ENCODE results near the gene EIF4G3.

EIF4G3 gene

GRCh38 chr1:20998826-20999225 is 177.9 kb downstream of the EIF4G3 start:
- no peaks in the 10 kb centered on the region for H3K9me3 Mint-ChIP-seq
- H3K27me3 Mint-ChIP-seq (ENCODE audit: low read depth): no peaks in the 10 kb centered on the region
- no peak overlapping the region for H3K27ac Mint-ChIP-seq
- peaks cover 12% of the 10 kb centered on the region for H3K4me1 Mint-ChIP-seq
- H3K36me3 Mint-ChIP-seq (ENCODE audit: low read depth): peaks cover 4% of the 10 kb centered on the region
- no peak for TF ChIP-seq CTCF (IDR thresholded peaks at IDR 0.05; ENCODE audit: unreplicated experiment in 3 of 3)
- no peak overlapping the region for H3K4me3 Mint-ChIP-seq

- peaks cover 15% of the 10 kb centered on the region for H3K4me1 Mint-ChIP-seq
- H3K36me3 Mint-ChIP-seq (ENCODE audit: low read depth): peaks cover 4% of the 10 kb centered on the region
- TF ChIP-seq CTCF (IDR thresholded peaks at IDR 0.05; ENCODE audit: unreplicated experiment in 3 of 3): no peak
- H3K9me3 Mint-ChIP-seq: no peaks in the 10 kb centered on the region
- H3K27ac Mint-ChIP-seq: no peak overlapping the region
- H3K4me3 Mint-ChIP-seq: no peak overlapping the region
- no peaks in the 10 kb centered on the region for H3K27me3 Mint-ChIP-seq (ENCODE audit: low read depth)
Measured at GRCh38 chr1:20997602-20998224, 179.0 kb downstream of the EIF4G3 start.

GRCh38 chr1:20996554-20996953 is 180.1 kb downstream of the EIF4G3 start:
- no peaks in the 10 kb centered on the region for H3K9me3 Mint-ChIP-seq
- H3K4me3 Mint-ChIP-seq: no peak overlapping the region
- H3K36me3 Mint-ChIP-seq (ENCODE audit: low read depth): peaks cover 4% of the 10 kb centered on the region
- H3K27ac Mint-ChIP-seq: no peak overlapping the region
- peaks cover 21% of the 10 kb centered on the region for H3K4me1 Mint-ChIP-seq
- no peaks in the 10 kb centered on the region for H3K27me3 Mint-ChIP-seq (ENCODE audit: low read depth)
- no peak for TF ChIP-seq CTCF (IDR thresholded peaks at IDR 0.05; ENCODE audit: unreplicated experiment in 3 of 3)

- H3K27ac Mint-ChIP-seq: peak overlapping the region in 1 of 3 experiments; percentile 62
- no peak for TF ChIP-seq CTCF (IDR thresholded peaks at IDR 0.05; ENCODE audit: unreplicated experiment in 3 of 3)
- H3K4me3 Mint-ChIP-seq: no peak overlapping the region
Measured at GRCh38 chr1:20993716-20994575, 182.8 kb downstream of the EIF4G3 start.

GRCh38 chr1:20992322-20993056 is 184.2 kb downstream of the EIF4G3 start:
- Mint-ChIP-seq H3K4me3 (no peak overlapping the region), H3K4me1 (peaks cover 26% of the 10 kb centered on the region), H3K36me3 (ENCODE audit: low read depth) (no peaks in the 10 kb centered on the region), H3K27ac (peak overlapping the region; percentile 15 to 68 (median 17)), H3K9me3 (no peaks in the 10 kb centered on the region), H3K27me3 (ENCODE audit: low read depth) (no peaks in the 10 kb centered on the region)
- no peak for TF ChIP-seq CTCF (IDR thresholded peaks at IDR 0.05; ENCODE audit: unreplicated experiment in 3 of 3)

More at GRCh38 chr1:20993716-20994575, 182.8 kb downstream of the EIF4G3 start:
- no peaks in the 10 kb centered on the region for H3K27me3 Mint-ChIP-seq (ENCODE audit: low read depth)
- no peaks in the 10 kb centered on the region for H3K36me3 Mint-ChIP-seq (ENCODE audit: low read depth)
- no peaks in the 10 kb centered on the region for H3K9me3 Mint-ChIP-seq
- peaks cover 14% of the 10 kb centered on the region for H3K4me1 Mint-ChIP-seq

All from nephron (organoid).